Heart left ventricle (tissue), 16 donors: ENCODE data around the gene RNH1. TPM values are rescaled to one million over a fixed set of nuclear protein-coding genes. Genes with fewer than 3 reads are reported as not detected.

Source experiments
- ATAC-seq, 4 donors: fragments of 200-7000 bp; cut with Tn5 transposase; one replicate each; pipeline ENCODE4 v1.9.1; 2020 to 2022; ENCODE audit warnings: moderate library complexity in 4 of 4, mild to moderate bottlenecking in 3 of 4, moderate number of reproducible peaks in 1 of 4
- DNase-seq, 5 donors: peaks; one replicate each; pipeline ENCODE4 v3.0.0-alpha.2; 2020
- H3K27ac ChIP-seq, 12 donors: fragments of 200-600 bp; sonication (generic) in 4 of 12; one replicate each; pipeline versions ENCODE4 v1.5.0 to v1.8.0; 2016 to 2022; ENCODE audit warnings: mild to moderate bottlenecking in 2 of 12
- H3K27me3 ChIP-seq, 9 donors: fragments of 200-600 bp; sonication (generic) in 2 of 9; one replicate each; pipeline versions ENCODE4 v1.5.1 to v1.8.0; 2016 to 2022; ENCODE audit warnings: mild to moderate bottlenecking in 3 of 9
- H3K36me3 ChIP-seq, 9 donors: fragments of 200-600 bp; sonication (generic) in 2 of 9; one replicate each; pipeline versions ENCODE4 v1.5.0 to v1.8.0; 2018 to 2022; ENCODE audit warnings: mild to moderate bottlenecking in 2 of 9
- H3K4me1 ChIP-seq, 12 donors: fragments of 200-600 bp; sonication (generic) in 4 of 12; one replicate each; pipeline versions ENCODE4 v1.5.0 to v1.8.0; 2016 to 2022; ENCODE audit warnings: mild to moderate bottlenecking in 3 of 12
- H3K4me3 ChIP-seq, 12 donors: fragments of 200-600 bp; sonication (generic) in 4 of 12; one replicate each; pipeline versions ENCODE4 v1.5.0 to v1.8.0; 2017 to 2022; ENCODE audit warnings: mild to moderate bottlenecking in 9 of 12, moderate library complexity in 4 of 12
- H3K9me3 ChIP-seq, 12 donors: fragments of 200-600 bp; sonication (generic) in 4 of 12; one replicate each; pipeline versions ENCODE4 v1.5.0 to v1.8.0; 2016 to 2022; ENCODE audit warnings: mild to moderate bottlenecking in 1 of 12
- POLR2A ChIP-seq, 2 donors: fragments of 450-650 bp; IDR thresholded peaks; one replicate each; pipeline ENCODE4 v1.6.1; 2017; ENCODE audit warnings: antibody characterized with exemption in 2 of 2, mild to moderate bottlenecking in 2 of 2, moderate library complexity in 2 of 2
- WGBS, 4 donors: extraction: QIAGEN DNeasy Blood & Tissue Kit in 2 of 4; methylation state at CpG; one replicate each; pipeline versions ENCODE4 v1.1.5 to v1.1.7; 2013 to 2018; 5-methylcytosine and 5-hydroxymethylcytosine counted together
- intact Hi-C, 10 donors: fragments of 100-400 bp; cut with DNase I; formaldehyde crosslinking; loops; one replicate each; pipeline versions ENCODE4 v1.11.1 to v1.14.2; 2022
- polyA plus RNA-seq, 2 donors: library from polyadenylated mRNA; stranded (reverse); fragments of 200-250 nt; gene quantifications; one replicate each; pipeline ENCODE4 v1.2.3, GENCODE V29; 2013
- total RNA-seq, 9 donors: library from RNA; depleted of rRNA in 2 of 9; stranded (reverse); fragments of >200 nt in 2 of 9; fragmentation: NEBNext Ultra II Directional in 3 of 9; extraction: Animal tissue kit (Norgen Biotek cat#: 25700) in 3 of 9; gene quantifications; one replicate each; pipeline versions ENCODE4 v1.1.0 to v1.2.4, GENCODE V29; 2016 to 2023
- TF ChIP-seq, protein P1 (sequence below), 12 donors: fragments of 200-600 bp; sonication (generic) in 4 of 12; IDR thresholded peaks; one replicate each; pipeline versions ENCODE4 v1.5.0 to v1.8.0; 2018 to 2022; ENCODE audit warnings: antibody characterized with exemption in 12 of 12, mild to moderate bottlenecking in 5 of 12
- donor health status: ischemic (EF 13 %, LVEDD 7.1; RV severe dilation, severe dysfunction).
- donor health status: healthy with polysubstance abuse.
- donor health status: DM: no; HTN: yes; CAD: no.
- donor health status: DM: no; HTN: no; CAD: no.
- donor health status: ischemic (EF 25% LVEDD 6.9; RV normal size, moderate dysfunction).
- donor health status: ischemic (EF 25% LVEDD 5.7; RV mildly dilated, moderate dysfunction).
- donor health status: healthy.
- donor health status: DM: yes; HTN: yes; CAD: no.
- donor health status: ischemic (EF 35%, LVEDD 5.7; RV mildly dilated, moderate dysfunction).
- donor health status: nonischemic (EF 11% LVEDD 7.7; RV severe dilation, severe dysfunction).
- donor health status: DM: yes; HTN: yes; CAD: no.
- donor health status: PGD.
- donor health status: ischemic (EF 29% LVEDD 5.4; RV normal size, mild dysfunction).
- donor health status: nonischemic (EF 23%, LVEDD 6.1; RV moderate dilation, normal function).

Gene RNH1
- total and polyA plus RNA-seq, 11 donors = 58.2 to 247 (median 158) TPM

DNA sequence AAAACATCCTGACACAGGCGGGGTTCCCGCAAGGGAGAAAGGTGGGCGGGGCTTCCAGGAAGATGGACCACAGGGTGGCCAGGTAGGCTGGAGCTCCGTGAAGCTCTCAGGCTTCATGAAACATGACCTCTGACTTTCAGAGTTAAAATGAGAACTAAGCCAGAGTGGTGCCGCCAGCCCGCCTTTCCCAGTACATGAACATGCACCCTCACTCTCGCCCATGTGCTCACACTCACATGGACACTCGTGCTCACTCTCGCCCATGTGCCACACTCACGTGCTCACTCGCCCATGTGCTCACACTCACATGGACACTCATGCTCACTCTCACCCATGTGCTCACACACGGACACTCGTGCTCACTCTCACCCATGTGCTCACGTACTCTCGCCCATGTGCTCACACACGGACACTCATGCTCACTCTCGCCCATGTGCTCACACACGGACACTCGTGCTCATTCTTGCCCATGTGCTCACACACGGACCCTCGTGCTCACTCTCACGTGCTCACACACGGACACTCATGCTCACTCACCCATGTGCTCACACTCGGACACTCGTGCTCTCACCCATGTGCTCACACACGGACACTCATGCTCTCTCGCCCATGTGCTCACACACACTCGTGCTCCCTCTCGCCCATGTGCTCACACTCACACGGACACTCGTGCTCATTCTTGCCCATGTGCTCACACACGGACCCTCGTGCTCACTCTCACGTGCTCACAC is 10.0 kb downstream of the RNH1 start:
- no peak for DNase-seq
- TF ChIP-seq POLR2A (IDR thresholded peaks at IDR 0.05) = no peak
- TF ChIP-seq, protein P1, sequence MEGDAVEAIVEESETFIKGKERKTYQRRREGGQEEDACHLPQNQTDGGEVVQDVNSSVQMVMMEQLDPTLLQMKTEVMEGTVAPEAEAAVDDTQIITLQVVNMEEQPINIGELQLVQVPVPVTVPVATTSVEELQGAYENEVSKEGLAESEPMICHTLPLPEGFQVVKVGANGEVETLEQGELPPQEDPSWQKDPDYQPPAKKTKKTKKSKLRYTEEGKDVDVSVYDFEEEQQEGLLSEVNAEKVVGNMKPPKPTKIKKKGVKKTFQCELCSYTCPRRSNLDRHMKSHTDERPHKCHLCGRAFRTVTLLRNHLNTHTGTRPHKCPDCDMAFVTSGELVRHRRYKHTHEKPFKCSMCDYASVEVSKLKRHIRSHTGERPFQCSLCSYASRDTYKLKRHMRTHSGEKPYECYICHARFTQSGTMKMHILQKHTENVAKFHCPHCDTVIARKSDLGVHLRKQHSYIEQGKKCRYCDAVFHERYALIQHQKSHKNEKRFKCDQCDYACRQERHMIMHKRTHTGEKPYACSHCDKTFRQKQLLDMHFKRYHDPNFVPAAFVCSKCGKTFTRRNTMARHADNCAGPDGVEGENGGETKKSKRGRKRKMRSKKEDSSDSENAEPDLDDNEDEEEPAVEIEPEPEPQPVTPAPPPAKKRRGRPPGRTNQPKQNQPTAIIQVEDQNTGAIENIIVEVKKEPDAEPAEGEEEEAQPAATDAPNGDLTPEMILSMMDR (IDR thresholded peaks at IDR 0.05) = no peak
- Histone ChIP-seq H3K36me3 (peaks cover 0 to 98% (median 88%) of the 10 kb centered on the region in 9 donors), H3K27ac (no peak overlapping the region), H3K4me1 (peaks cover 0 to 45% (median 13%) of the 10 kb centered on the region in 12 donors), H3K4me3 (no peak overlapping the region), H3K9me3 (no peaks in the 10 kb centered on the region), H3K27me3 (no peaks in the 10 kb centered on the region)
- intact Hi-C loops = no loop called here
- WGBS, 4 donors = 93 to 96% (median 94%) methylated on average over 34 of the region's 34 CpGs
- ATAC-seq = no peak

DNA sequence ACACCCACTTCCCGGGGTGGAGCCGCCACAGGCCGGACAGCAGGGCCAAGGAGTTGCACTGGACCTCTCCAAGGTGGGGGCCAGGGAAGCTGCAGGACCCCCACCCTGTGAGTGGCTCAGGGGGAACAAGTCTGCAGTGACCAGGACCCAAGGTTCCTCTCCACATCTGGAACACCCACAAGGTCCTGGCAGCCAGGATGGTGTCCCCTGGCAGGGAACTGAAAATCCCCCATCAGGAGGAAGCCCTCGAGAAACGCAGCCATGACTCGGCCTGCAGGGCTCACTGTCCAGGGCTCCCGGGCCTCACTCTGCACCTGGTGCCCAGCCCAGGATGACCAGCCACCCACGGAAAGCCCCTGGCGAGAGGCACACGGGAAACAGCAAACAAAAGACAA is 11.5 kb downstream of the RNH1 start:
- Histone ChIP-seq H3K9me3 (no peaks in the 10 kb centered on the region), H3K27ac (no peak overlapping the region), H3K4me1 (peaks cover 0 to 32% (median 7%) of the 10 kb centered on the region in 12 donors), H3K4me3 (no peak overlapping the region), H3K27me3 (no peaks in the 10 kb centered on the region), H3K36me3 (peaks cover 0 to 92% (median 84%) of the 10 kb centered on the region in 9 donors)
- TF ChIP-seq, protein P1 (IDR thresholded peaks at IDR 0.05) = no peak
- TF ChIP-seq POLR2A (IDR thresholded peaks at IDR 0.05) = no peak
- DNase-seq = peak in 1 of 5 donors; percentile 17
- ATAC-seq = no peak
- intact Hi-C loops = no loop called here
- WGBS, 4 donors = 58 to 65% (median 63%) methylated on average over 10 of the region's 10 CpGs

DNA sequence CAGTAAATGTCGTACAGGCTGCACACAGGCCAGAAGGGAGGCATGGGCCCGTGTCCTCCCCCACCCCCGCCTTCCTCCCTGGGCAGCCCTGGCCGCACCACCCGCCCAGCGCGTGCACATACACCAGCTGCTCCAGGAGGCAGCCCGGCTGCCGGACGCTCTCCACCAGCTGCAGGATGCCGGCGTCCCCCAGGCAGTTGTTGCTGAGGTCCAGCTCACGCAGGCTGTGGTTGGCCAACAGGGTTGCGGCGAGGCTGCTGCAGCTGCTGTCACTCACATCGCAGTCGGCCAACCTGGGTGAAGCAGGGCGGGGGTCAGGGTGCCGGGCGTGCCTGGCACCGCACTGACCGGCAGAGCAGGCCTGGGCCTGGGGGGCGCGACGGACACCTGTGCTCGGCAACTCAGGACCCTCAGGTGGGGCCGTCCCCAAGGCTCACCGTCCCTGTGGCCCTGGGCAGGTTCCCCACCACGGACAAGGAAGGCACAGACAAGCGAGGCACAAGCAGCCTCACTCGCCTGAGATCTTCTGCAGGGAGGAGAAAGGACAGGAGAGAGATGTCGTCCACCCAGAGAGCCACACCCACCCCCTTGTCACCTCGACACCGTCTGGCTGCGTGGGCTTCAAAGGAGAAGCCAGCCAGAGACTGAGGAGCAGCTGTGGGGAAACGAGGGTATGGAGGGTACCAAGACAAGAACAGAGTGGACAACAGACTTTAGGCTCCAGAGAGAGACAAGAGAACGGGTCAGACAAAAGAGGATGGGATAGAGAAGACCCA is 12.1 kb downstream of the RNH1 start:
- no peak for TF ChIP-seq POLR2A (IDR thresholded peaks at IDR 0.05)
- TF ChIP-seq, protein P1 (IDR thresholded peaks at IDR 0.05) = no peak
- Histone ChIP-seq H3K27ac (no peak overlapping the region), H3K4me1 (peaks cover 0 to 26% (median 7%) of the 10 kb centered on the region in 12 donors), H3K27me3 (no peaks in the 10 kb centered on the region), H3K4me3 (no peak overlapping the region), H3K9me3 (no peaks in the 10 kb centered on the region), H3K36me3 (peaks cover 0 to 92% (median 84%) of the 10 kb centered on the region in 9 donors)
- ATAC-seq = no peak
- peak in 1 of 5 donors; percentile 17 for DNase-seq
- 80 to 87% (median 84%) methylated on average over 18 to 37 of the region's 37 CpGs for WGBS, 4 donors
- intact Hi-C loops = no loop called here
